GM21786 (cell line): ENCODE measurements around the gene UTP15.

Source experiments
- ATAC-seq: cut with Tn5 transposase; IDR thresholded peaks from one replicate; pipeline ENCODE4 v1.9.1; 2021; ENCODE audit not compliant: unreplicated experiment

The UTP15 gene

GRCh38 chr5:73565139-73565968 is at the start of gene UTP15, which contains the start of gene ANKRA2:
TSS of gene UTP15 (plus strand) at chr5:73565743. CDS start at chr5:73567345, 1,602 bp downstream.
TSS of gene ANKRA2 (minus strand) at chr5:73565639. CDS start at chr5:73562881, 2,758 bp downstream.
- peak; percentile 96 for ATAC-seq

- ATAC-seq: peak; percentile 96
These were observed 45.8 kb upstream of the UTP15 start for GRCh38 chr5:73519531-73520283.

GRCh38 chr5:73522989-73523388 is 42.6 kb upstream of the UTP15 start:
- no peak for ATAC-seq

GRCh38 chr5:73523861-73524260 is 41.7 kb upstream of the UTP15 start:
- no peak for ATAC-seq

GRCh38 chr5:73525606-73526203 is 39.8 kb upstream of the UTP15 start:
- ATAC-seq: no peak

- no peak for ATAC-seq
These were observed 37.3 kb upstream of the UTP15 start for GRCh38 chr5:73528248-73528647.

- no peak for ATAC-seq
These were observed 36.5 kb upstream of the UTP15 start for GRCh38 chr5:73529081-73529480.

GRCh38 chr5:73531356-73531755 is 34.2 kb upstream of the UTP15 start:
- ATAC-seq: no peak

- no peak for ATAC-seq
These were observed 33.3 kb upstream of the UTP15 start for GRCh38 chr5:73532195-73532594.

GRCh38 chr5:73534011-73534644 is 31.4 kb upstream of the UTP15 start:
- ATAC-seq: no peak

GRCh38 chr5:73534971-73535370 is 30.6 kb upstream of the UTP15 start:
- no peak for ATAC-seq

GRCh38 chr5:73539730-73540129 is 25.8 kb upstream of the UTP15 start:
- no peak for ATAC-seq

- no peak for ATAC-seq
These were observed 25.4 kb upstream of the UTP15 start for GRCh38 chr5:73540192-73540591.

GRCh38 chr5:73542020-73542419 is 23.5 kb upstream of the UTP15 start:
- no peak for ATAC-seq

- ATAC-seq: no peak
These were observed 20.8 kb upstream of the UTP15 start for GRCh38 chr5:73544429-73545402.

- ATAC-seq: no peak
These were observed 20.2 kb upstream of the UTP15 start for GRCh38 chr5:73545403-73545779.

- ATAC-seq: no peak
These were observed 15.5 kb upstream of the UTP15 start for GRCh38 chr5:73550016-73550415.

GRCh38 chr5:73552642-73553041 is 12.9 kb upstream of the UTP15 start:
- ATAC-seq: no peak

GRCh38 chr5:73558950-73559349 is 6.6 kb upstream of the UTP15 start:
- ATAC-seq: no peak

GRCh38 chr5:73564018-73564417 is 1.5 kb upstream of the UTP15 start:
- ATAC-seq: no peak
